Islet of Langerhans (tissue), 1 donor: ENCODE data around the gene GPR83.
"Not testable (repeated sequence)": the region's sequence is repeated elsewhere in the genome, so short reads cannot be mapped to it uniquely, and the experiment has no call there.

Experiments used
- FAIRE-seq: peaks from one replicate; lab custom pipeline; 2011; peaks lifted over from hg19 to GRCh38; lab: Jason Lieb, UNC

The GPR83 gene

GRCh38 chr11:94400839-94401772 is at the start of gene GPR83:
TSS of gene GPR83 (minus strand) at chr11:94401419. CDS start at chr11:94401247, 172 bp downstream.
- no peak for FAIRE-seq

- peak; percentile 77 for FAIRE-seq
Observed at GRCh38 chr11:94450048-94450447, 48.8 kb upstream of the GPR83 start.

- FAIRE-seq: peak; percentile 76
Observed at GRCh38 chr11:94449437-94449836, 48.2 kb upstream of the GPR83 start.

- FAIRE-seq: no peak
Observed at GRCh38 chr11:94449029-94449428, 47.8 kb upstream of the GPR83 start.

GRCh38 chr11:94447149-94447548 is 45.9 kb upstream of the GPR83 start:
- FAIRE-seq: no peak

- no peak for FAIRE-seq
Observed at GRCh38 chr11:94445641-94446040, 44.4 kb upstream of the GPR83 start.

GRCh38 chr11:94433049-94433448 is 31.8 kb upstream of the GPR83 start:
- FAIRE-seq: no peak

GRCh38 chr11:94424662-94425061 is 23.4 kb upstream of the GPR83 start:
- no peak for FAIRE-seq

GRCh38 chr11:94424011-94424410 is 22.8 kb upstream of the GPR83 start:
- no peak for FAIRE-seq

- no peak for FAIRE-seq
Observed at GRCh38 chr11:94423507-94423906, 22.3 kb upstream of the GPR83 start.

- no peak for FAIRE-seq
Observed at GRCh38 chr11:94418123-94418765, 17.0 kb upstream of the GPR83 start.

- FAIRE-seq: peak; percentile 43
Observed at GRCh38 chr11:94417386-94417987, 16.3 kb upstream of the GPR83 start.

- no peak for FAIRE-seq
Observed at GRCh38 chr11:94405062-94405833, 4.0 kb upstream of the GPR83 start.

GRCh38 chr11:94402355-94402754 is 1.1 kb upstream of the GPR83 start:
- no peak for FAIRE-seq

- no peak for FAIRE-seq
Observed at GRCh38 chr11:94401773-94402265, 600 bp upstream of the GPR83 start.

GRCh38 chr11:94400457-94400838 is 771 bp downstream of the GPR83 start:
- no peak for FAIRE-seq

- no peak for FAIRE-seq
Observed at GRCh38 chr11:94400050-94400449, 1.2 kb downstream of the GPR83 start.

GRCh38 chr11:94398101-94398500 is 3.1 kb downstream of the GPR83 start:
- no peak for FAIRE-seq

GRCh38 chr11:94396282-94396681 is 4.9 kb downstream of the GPR83 start:
- FAIRE-seq: no peak

GRCh38 chr11:94391937-94392336 is 9.3 kb downstream of the GPR83 start:
- FAIRE-seq: not testable (repeated sequence)

GRCh38 chr11:94379613-94380012 is 21.6 kb downstream of the GPR83 start:
- no peak for FAIRE-seq

GRCh38 chr11:94376841-94377240 is 24.4 kb downstream of the GPR83 start:
- no peak for FAIRE-seq
